K562 (cell line): ENCODE measurements around the gene ERRFI1. TPM values are rescaled to one million over a fixed set of nuclear protein-coding genes. Genes with fewer than 3 reads are reported as not detected.

Experiments used
- CHD7 ChIP-seq: fragments of 200-600 bp; sonication (generic); IDR thresholded peaks from one replicate; pipeline ENCODE4 v1.6.1; 2012; ENCODE audit warnings: mild to moderate bottlenecking, low read depth, low read length, inconsistent platforms
- FOXP1 ChIP-seq: sonication (generic); formaldehyde crosslinking; IDR thresholded peaks from 2 replicates; pipeline ENCODE4 v1.8.0; 2022; ENCODE audit warnings: mild to moderate bottlenecking, missing genetic modification reagents
- MCM2 ChIP-seq: fragments of 450-650 bp; IDR thresholded peaks from 2 replicates; pipeline ENCODE4 v1.6.1; 2017; ENCODE audit warnings: low read depth, mild to moderate bottlenecking
- PHTF2 ChIP-seq: fragments of 250-450 bp; sonication (Bioruptor Pico); IDR thresholded peaks from 2 replicates; pipeline ENCODE4 v1.5.0; 2021; ENCODE audit warnings: mild to moderate bottlenecking
- PTTG1 ChIP-seq: fragments of 450-650 bp; IDR thresholded peaks from 2 replicates; pipeline ENCODE4 v1.6.1; 2016; ENCODE audit warnings: low read depth, mild to moderate bottlenecking, missing genetic modification characterization, missing compliant biosample characterization
- TCF7L2 ChIP-seq: fragments of 150-350 bp; IDR thresholded peaks from 2 replicates; pipeline ENCODE4 v1.6.1; 2016; ENCODE audit warnings: low read depth, mild to moderate bottlenecking, low read length, moderate library complexity
- TEAD4 ChIP-seq, 2 experiments: sonication (generic) in 1 of 2; formaldehyde crosslinking in 1 of 2; IDR thresholded peaks; 2 replicates each; pipeline versions ENCODE4 v1.6.1 to v1.8.0; 2012 to 2022; ENCODE audit warnings: borderline replicate concordance in 1 of 2, inconsistent platforms in 1 of 2, low read length in 1 of 2, mild to moderate bottlenecking in 1 of 2, missing genetic modification reagents in 1 of 2
- ZBTB2 ChIP-seq: fragments of 450-650 bp; IDR thresholded peaks from 2 replicates; pipeline ENCODE4 v1.6.1; 2016; ENCODE audit warnings: antibody characterized with exemption
- ZC3H11A ChIP-seq: IDR thresholded peaks from 2 replicates; pipeline ENCODE4 v1.6.1; 2012; ENCODE audit warnings: low read depth, low read length, improper control_type of control experiment
- polyA plus RNA-seq, 8 experiments: library from polyadenylated mRNA; depleted of rRNA in 4 of 8; stranded (reverse) in 5 of 8; unstranded in 3 of 8; fragments of >200 nt; fragmentation: Nextera tagmentation in 2 of 8; fragmentation: Illumina TruSeq in 1 of 8; extraction: Ambion mirVana in 2 of 8; extraction: Trizol in 1 of 8; gene quantifications; 2 replicates each; pipeline versions ENCODE4 v1.2.1 to v1.2.3, GENCODE V29; 2011 to 2014; ENCODE audit warnings: inconsistent platforms in 1 of 8, missing spikeins in 1 of 8
- total RNA-seq, 7 experiments: library from RNA; depleted of rRNA in 6 of 7; stranded (reverse); fragments of >200 nt in 6 of 7; fragmentation: Illumina TruSeq in 2 of 7; extraction: Trizol in 2 of 7; gene quantifications; 2 replicates each; pipeline versions ENCODE4 v1.2.1 to v1.2.3, GENCODE V29; 2011 to 2021; ENCODE audit warnings: low replicate concordance in 1 of 7
- TF ChIP-seq, protein P1 (sequence below): IDR thresholded peaks from 2 replicates; pipeline ENCODE4 v1.6.1; 2016; ENCODE audit warnings: missing genetic modification characterization, missing compliant biosample characterization

ERRFI1 gene
- total and polyA plus RNA-seq, 9 of the 15 experiments (the other 6 are each of a cell fraction or from before 2014, with no cell fraction given): 0.67 to 4.4 (median 1.1) TPM

GRCh38 chr1:8004803-8005573 lies 21.1 kb downstream of the ERRFI1 start (continued):
- TF ChIP-seq, protein P1, sequence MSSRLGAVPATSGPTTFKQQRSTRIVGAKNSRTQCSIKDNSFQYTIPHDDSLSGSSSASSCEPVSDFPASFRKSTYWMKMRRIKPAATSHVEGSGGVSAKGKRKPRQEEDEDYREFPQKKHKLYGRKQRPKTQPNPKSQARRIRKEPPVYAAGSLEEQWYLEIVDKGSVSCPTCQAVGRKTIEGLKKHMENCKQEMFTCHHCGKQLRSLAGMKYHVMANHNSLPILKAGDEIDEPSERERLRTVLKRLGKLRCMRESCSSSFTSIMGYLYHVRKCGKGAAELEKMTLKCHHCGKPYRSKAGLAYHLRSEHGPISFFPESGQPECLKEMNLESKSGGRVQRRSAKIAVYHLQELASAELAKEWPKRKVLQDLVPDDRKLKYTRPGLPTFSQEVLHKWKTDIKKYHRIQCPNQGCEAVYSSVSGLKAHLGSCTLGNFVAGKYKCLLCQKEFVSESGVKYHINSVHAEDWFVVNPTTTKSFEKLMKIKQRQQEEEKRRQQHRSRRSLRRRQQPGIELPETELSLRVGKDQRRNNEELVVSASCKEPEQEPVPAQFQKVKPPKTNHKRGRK (tag): no peak
- no peak for TF ChIP-seq CHD7
- no peak for TF ChIP-seq PHTF2 (CRISPR knock-in tag)
- TF ChIP-seq PTTG1 (tag): no peak
- TF ChIP-seq MCM2: no peak
- TF ChIP-seq TCF7L2: no peak
- TF ChIP-seq FOXP1 (CRISPR knock-in tag): no peak
- peak; percentile 66 for TF ChIP-seq ZBTB2
- TF ChIP-seq TEAD4 (IDR thresholded peaks at IDR 0.05; ENCODE audit: low read length): peak; percentile 96
- no peak for TF ChIP-seq TEAD4 (CRISPR knock-in tag; IDR thresholded peaks at IDR 0.05; ENCODE audit: borderline replicate concordance)
- TF ChIP-seq ZC3H11A: 0 out of 2 replicates have a peak, but pooled peaks have one; percentile 44
